Right lung (tissue), 5 donors: ENCODE measurements around the gene TNS1. TPM values are rescaled to one million over a fixed set of nuclear protein-coding genes. Genes with fewer than 3 reads are reported as not detected.

Source experiments
- polyA plus RNA-seq, 5 donors: library from polyadenylated mRNA; unstranded; fragments of 120-200 nt; gene quantifications; one replicate each; pipeline versions ENCODE4 v1.2.1 to v1.2.3, GENCODE V29; 2013; ENCODE audit warnings: inconsistent platforms in 1 of 5, low replicate concordance in 1 of 5; ENCODE audit not compliant: insufficient read length in 5 of 5, insufficient read depth in 1 of 5

Gene TNS1
- polyA plus RNA-seq, 5 donors: 113 to 196 (median 125) TPM

Other genes with a start within 250 kb of the TNS1 start
- gene RUFY4, start 66.3 kb upstream of the TNS1 start, polyA plus RNA-seq: under 1 TPM; 0.29 to 0.79 (median 0.34) TPM
- gene CXCR2, start 123.0 kb upstream of the TNS1 start, polyA plus RNA-seq: under 1 TPM; 0.23 to 0.42 (median 0.34) TPM
- under 1 TPM in 3 of 5 donors, not detected in 2; 0.04 to 0.13 (median 0.08) TPM for gene CXCR1, start 164.0 kb upstream of the TNS1 start, polyA plus RNA-seq
- gene ARPC2, start 214.2 kb upstream of the TNS1 start, polyA plus RNA-seq: 100 to 1,000 TPM; 237 to 268 (median 252) TPM